Measurements from ENCODE around the gene SAMD4A.

The SAMD4A gene

GRCh38 chr14:54633076-54633475 is 66.1 kb downstream of the SAMD4A start:
- no peak for DNase-seq

GRCh38 chr14:54637270-54638134 is 70.6 kb downstream of the SAMD4A start:
- no peak for DNase-seq

- no peak for DNase-seq
Measured at GRCh38 chr14:54638135-54638446, 71.2 kb downstream of the SAMD4A start.

GRCh38 chr14:54639611-54640010 is 72.7 kb downstream of the SAMD4A start:
- DNase-seq, result no peak

- DNase-seq, result no peak
Measured at GRCh38 chr14:54640506-54640905, 73.6 kb downstream of the SAMD4A start.

- no peak for DNase-seq
Measured at GRCh38 chr14:54642121-54642520, 75.2 kb downstream of the SAMD4A start.

GRCh38 chr14:54642801-54643695 is 76.1 kb downstream of the SAMD4A start:
- no peak for DNase-seq

- DNase-seq, result no peak
Measured at GRCh38 chr14:54643696-54644176, 76.8 kb downstream of the SAMD4A start.

- no peak for DNase-seq
Measured at GRCh38 chr14:54645639-54646038, 78.7 kb downstream of the SAMD4A start.

- no peak for DNase-seq
Measured at GRCh38 chr14:54646626-54647025, 79.7 kb downstream of the SAMD4A start.

GRCh38 chr14:54647378-54647777 is 80.5 kb downstream of the SAMD4A start:
- DNase-seq, result no peak

GRCh38 chr14:54649056-54649455 is 82.1 kb downstream of the SAMD4A start:
- DNase-seq, result no peak

- DNase-seq, result no peak
Measured at GRCh38 chr14:54650331-54650958, 83.5 kb downstream of the SAMD4A start.

GRCh38 chr14:54650959-54651351 is 84.0 kb downstream of the SAMD4A start:
- DNase-seq, result no peak

GRCh38 chr14:54651649-54652048 is 84.7 kb downstream of the SAMD4A start:
- no peak for DNase-seq

- DNase-seq, result no peak
Measured at GRCh38 chr14:54652188-54652587, 85.3 kb downstream of the SAMD4A start.

GRCh38 chr14:54652605-54653052 is 85.7 kb downstream of the SAMD4A start:
- DNase-seq, result no peak

GRCh38 chr14:54653712-54654469 is 87.0 kb downstream of the SAMD4A start:
- DNase-seq, result no peak

- DNase-seq, result no peak
Measured at GRCh38 chr14:54654605-54655004, 87.7 kb downstream of the SAMD4A start.

GRCh38 chr14:54658836-54659235 is 91.9 kb downstream of the SAMD4A start:
- DNase-seq, result no peak

GRCh38 chr14:54659365-54659764 is 92.4 kb downstream of the SAMD4A start:
- DNase-seq, result no peak

- DNase-seq, result no peak
Measured at GRCh38 chr14:54660604-54661111, 93.7 kb downstream of the SAMD4A start.
